H9 (cell line): ENCODE data around the gene MRGPRX2. TPM values are rescaled to one million over a fixed set of nuclear protein-coding genes. Genes with fewer than 3 reads are reported as not detected.

Experiments
- DNase-seq: peaks from one replicate; pipeline ENCODE4 v3.0.0-alpha.2; 2017
- H2AFZ ChIP-seq: one replicate; pipeline ENCODE4 v1.6.1; 2013; ENCODE audit warnings: mild to moderate bottlenecking, low read length, control low read depth, moderate library complexity
- H2AK5ac ChIP-seq: 2 replicates; pipeline ENCODE4 v1.6.1; 2013; ENCODE audit warnings: low read length, control low read depth, mixed read lengths; ENCODE audit not compliant: insufficient read length
- H2BK120ac ChIP-seq: one replicate; pipeline ENCODE4 v1.6.1; 2013; ENCODE audit warnings: low read depth, mild to moderate bottlenecking, low read length, control low read depth, inconsistent platforms; ENCODE audit not compliant: poor library complexity, severe bottlenecking
- H2BK12ac ChIP-seq: 2 replicates; pipeline ENCODE4 v1.6.1; 2013; ENCODE audit warnings: low read length, control low read depth, mixed read lengths, low read depth; ENCODE audit not compliant: insufficient read length
- H2BK15ac ChIP-seq: 2 replicates; pipeline ENCODE4 v1.6.1; 2013; ENCODE audit warnings: low read depth, low read length, control low read depth
- H2BK20ac ChIP-seq: one replicate; pipeline ENCODE4 v1.6.1; 2013; ENCODE audit warnings: low read depth, mild to moderate bottlenecking, low read length, control low read depth, inconsistent platforms; ENCODE audit not compliant: poor library complexity, severe bottlenecking
- H2BK5ac ChIP-seq: 2 replicates; pipeline ENCODE4 v1.6.1; 2013; ENCODE audit warnings: low read length, control low read depth, mixed read lengths; ENCODE audit not compliant: insufficient read length
- H3K14ac ChIP-seq: 2 replicates; pipeline ENCODE4 v1.6.1; 2013; ENCODE audit warnings: low read length, control low read depth; ENCODE audit not compliant: insufficient read depth
- H3K18ac ChIP-seq: 2 replicates; pipeline ENCODE4 v1.6.1; 2013; ENCODE audit warnings: low read depth, mild to moderate bottlenecking, mixed read lengths, low read length, control low read depth; ENCODE audit not compliant: insufficient read length
- H3K23ac ChIP-seq: 2 replicates; pipeline ENCODE4 v1.6.1; 2013; ENCODE audit warnings: low read length, control low read depth, mixed read lengths, low read depth; ENCODE audit not compliant: insufficient read length
- H3K23me2 ChIP-seq: 2 replicates; pipeline ENCODE4 v1.6.1; 2013; ENCODE audit warnings: low read depth, mild to moderate bottlenecking, mixed read lengths, low read length, control low read depth; ENCODE audit not compliant: insufficient read length, poor library complexity, severe bottlenecking
- H3K27ac ChIP-seq: 2 replicates; pipeline ENCODE4 v1.5.1; 2013; ENCODE audit warnings: low read length, control low read depth, mixed read lengths, low read depth; ENCODE audit not compliant: insufficient read length
- H3K27me3 ChIP-seq: 2 replicates; pipeline ENCODE4 v1.6.1; 2013; ENCODE audit warnings: low read length, control low read depth, inconsistent platforms; ENCODE audit not compliant: insufficient read depth
- H3K4ac ChIP-seq: 2 replicates; pipeline ENCODE4 v1.6.1; 2013; ENCODE audit warnings: low read depth, mild to moderate bottlenecking, control low read depth, inconsistent platforms, low read length, moderate library complexity
- H3K4me1 ChIP-seq: 2 replicates; pipeline ENCODE4 v1.6.1; 2013; ENCODE audit warnings: low read length, control low read depth, inconsistent platforms; ENCODE audit not compliant: insufficient read depth
- H3K4me2 ChIP-seq: 2 replicates; pipeline ENCODE4 v1.6.1; 2013; ENCODE audit warnings: low read length, control low read depth, mixed read lengths; ENCODE audit not compliant: insufficient read length, insufficient read depth
- H3K56ac ChIP-seq: 2 replicates; pipeline ENCODE4 v1.6.1; 2013; ENCODE audit warnings: low read depth, mild to moderate bottlenecking, mixed read lengths, low read length, control low read depth; ENCODE audit not compliant: insufficient read length
- H3K79me1 ChIP-seq: 2 replicates; pipeline ENCODE4 v1.6.1; 2013; ENCODE audit warnings: low read depth, mild to moderate bottlenecking, moderate library complexity, low read length, control low read depth, inconsistent platforms; ENCODE audit not compliant: insufficient read depth, poor library complexity, severe bottlenecking
- H3K79me2 ChIP-seq: 2 replicates; pipeline ENCODE4 v1.6.1; 2013; ENCODE audit warnings: low read length, control low read depth, inconsistent platforms; ENCODE audit not compliant: insufficient read depth
- H3K9ac ChIP-seq: 2 replicates; pipeline ENCODE4 v1.6.1; 2013; ENCODE audit warnings: low read length, control low read depth, mixed read lengths; ENCODE audit not compliant: insufficient read length; ENCODE audit errors: extremely low read depth
- H3K9me3 ChIP-seq: one replicate; pipeline ENCODE4 v1.6.1; 2013; ENCODE audit warnings: low read depth, low read length, inconsistent platforms; ENCODE audit not compliant: control insufficient read depth
- H3T11ph ChIP-seq: one replicate; pipeline ENCODE4 v1.6.1; 2013; ENCODE audit warnings: mild to moderate bottlenecking, low read length, control low read depth, inconsistent platforms
- H4K20me1 ChIP-seq: one replicate; pipeline ENCODE4 v1.6.1; 2013; ENCODE audit not compliant: control insufficient read depth, insufficient read length, insufficient read depth
- H4K5ac ChIP-seq: 2 replicates; pipeline ENCODE4 v1.6.1; 2013; ENCODE audit warnings: low read depth, mild to moderate bottlenecking, mixed read lengths, low read length, control low read depth; ENCODE audit not compliant: insufficient read length
- H4K8ac ChIP-seq: replicated peaks from 2 replicates; pipeline ENCODE4 v1.6.1; 2013; ENCODE audit warnings: low read length, control low read depth, mixed read lengths, low read depth; ENCODE audit not compliant: insufficient read length
- H4K91ac ChIP-seq: 2 replicates; pipeline ENCODE4 v1.6.1; 2013; ENCODE audit warnings: low read depth, mild to moderate bottlenecking, moderate library complexity, mixed read lengths, low read length, control low read depth; ENCODE audit not compliant: insufficient read length
- H3K27ac Mint-ChIP-seq, 3 experiments: 2 replicates in 2 of 3; 3 replicates in 1 of 3; pipeline ENCODE4 v1.8.0; 2020 to 2021; ENCODE audit warnings: mixed read lengths in 3 of 3, mild to moderate bottlenecking in 1 of 3, moderate library complexity in 1 of 3
- H3K27me3 Mint-ChIP-seq: 2 replicates; pipeline ENCODE4 v1.8.0; 2021; ENCODE audit warnings: low read depth, mild to moderate bottlenecking, moderate library complexity, mixed read lengths
- H3K36me3 Mint-ChIP-seq, 3 experiments: 2 replicates in 2 of 3; 3 replicates in 1 of 3; pipeline ENCODE4 v1.8.0; 2020 to 2021; ENCODE audit warnings: low read depth in 3 of 3, mixed read lengths in 3 of 3; ENCODE audit not compliant: insufficient read depth in 1 of 3
- H3K4me1 Mint-ChIP-seq, 2 experiments: 2 replicates each; pipeline ENCODE4 v1.8.0; 2020; ENCODE audit warnings: mixed read lengths in 2 of 2
- H3K4me3 Mint-ChIP-seq, 2 experiments: 2 replicates in 1 of 2; 3 replicates in 1 of 2; pipeline ENCODE4 v1.8.0; 2020 to 2021; ENCODE audit warnings: mild to moderate bottlenecking in 2 of 2, mixed read lengths in 2 of 2, moderate library complexity in 1 of 2
- H3K9me3 Mint-ChIP-seq, 2 experiments: 2 replicates in 1 of 2; 3 replicates in 1 of 2; pipeline ENCODE4 v1.8.0; 2020; ENCODE audit warnings: mild to moderate bottlenecking in 2 of 2, mixed read lengths in 2 of 2, moderate library complexity in 1 of 2
- WGBS: extraction: QIAGEN DNeasy Blood & Tissue Kit; methylation state at CpG from one replicate; pipeline ENCODE4 v1.1.7; 2013; ENCODE audit warnings: missing lambda C conversion rate, low lambda C conversion rate, mixed read lengths; ENCODE audit not compliant: insufficient read length; ENCODE audit errors: extremely low coverage; 5-methylcytosine and 5-hydroxymethylcytosine counted together
- total RNA-seq: library from RNA; stranded (reverse); gene quantifications from 2 replicates; pipeline ENCODE4 v1.2.1, GENCODE V29; 2021
- TF ChIP-seq, protein P1 (sequence below): fragments of 200-600 bp; sonication (generic); conservative IDR thresholded peaks from 3 replicates; pipeline ENCODE4 v1.8.0; 2021; ENCODE audit warnings: antibody characterized with exemption, mild to moderate bottlenecking

MRGPRX2 gene
- total RNA-seq, 1 experiment from 2014 or later = not detected

DNA sequence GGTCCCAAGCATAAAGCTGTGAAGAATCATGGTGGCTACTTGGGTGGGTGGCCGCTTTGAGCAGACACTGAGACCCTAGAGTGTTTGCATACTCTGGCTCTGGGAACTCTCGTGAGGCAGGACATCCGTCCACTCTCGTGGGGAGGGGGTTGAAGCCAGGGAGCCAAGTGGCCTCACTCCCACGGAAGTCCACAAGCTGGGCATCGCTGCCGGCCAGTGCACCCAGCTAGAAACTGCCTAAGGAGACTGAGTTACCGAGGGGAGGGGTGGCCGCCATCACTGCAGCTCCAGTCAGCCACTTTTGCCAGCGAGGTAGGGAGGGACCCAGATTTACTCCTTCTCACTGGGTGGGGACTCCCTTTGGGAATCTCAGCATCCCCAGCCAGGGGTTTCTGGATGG is 20.5 kb downstream of the MRGPRX2 start:
- H3K27me3 ChIP-seq = no peaks in the 10 kb centered on the region
- Mint-ChIP-seq H3K4me3 (no peak overlapping the region), H3K9me3 (peaks cover 6 to 8% of the 10 kb centered on the region in 2 experiments), H3K27ac (no peak overlapping the region; a peak in 1 of 7 replicates), H3K36me3 (no peaks in the 10 kb centered on the region; a peak in 1 of 7 replicates), H3K4me1 (no peaks in the 10 kb centered on the region), H3K27me3 (peaks cover 27% of the 10 kb centered on the region)
- no peak overlapping the region for H4K5ac ChIP-seq
- no peak overlapping the region for H3K18ac ChIP-seq
- H4K8ac ChIP-seq = no peak overlapping the region
- H2BK15ac ChIP-seq = no peak overlapping the region
- no peak overlapping the region for H2BK12ac ChIP-seq
- H2BK5ac ChIP-seq = no peak overlapping the region
- no peak overlapping the region for H2AK5ac ChIP-seq
- H3K27ac ChIP-seq = no peak overlapping the region
- H3K23ac ChIP-seq = no peak overlapping the region
- no CpG with 5 or more reads among the region's 10 CpGs for WGBS
- no peak overlapping the region for H3K4ac ChIP-seq
- no peak overlapping the region for H3K14ac ChIP-seq
- H2AFZ ChIP-seq = no peak overlapping the region
- no peak overlapping the region for H2BK20ac ChIP-seq
- H3K4me2 ChIP-seq = no peak overlapping the region
- no peaks in the 10 kb centered on the region for H3K79me1 ChIP-seq
- H4K20me1 ChIP-seq = no peaks in the 10 kb centered on the region
- no peaks in the 10 kb centered on the region for H3K23me2 ChIP-seq
- H4K91ac ChIP-seq = no peak overlapping the region
- TF ChIP-seq, protein P1, sequence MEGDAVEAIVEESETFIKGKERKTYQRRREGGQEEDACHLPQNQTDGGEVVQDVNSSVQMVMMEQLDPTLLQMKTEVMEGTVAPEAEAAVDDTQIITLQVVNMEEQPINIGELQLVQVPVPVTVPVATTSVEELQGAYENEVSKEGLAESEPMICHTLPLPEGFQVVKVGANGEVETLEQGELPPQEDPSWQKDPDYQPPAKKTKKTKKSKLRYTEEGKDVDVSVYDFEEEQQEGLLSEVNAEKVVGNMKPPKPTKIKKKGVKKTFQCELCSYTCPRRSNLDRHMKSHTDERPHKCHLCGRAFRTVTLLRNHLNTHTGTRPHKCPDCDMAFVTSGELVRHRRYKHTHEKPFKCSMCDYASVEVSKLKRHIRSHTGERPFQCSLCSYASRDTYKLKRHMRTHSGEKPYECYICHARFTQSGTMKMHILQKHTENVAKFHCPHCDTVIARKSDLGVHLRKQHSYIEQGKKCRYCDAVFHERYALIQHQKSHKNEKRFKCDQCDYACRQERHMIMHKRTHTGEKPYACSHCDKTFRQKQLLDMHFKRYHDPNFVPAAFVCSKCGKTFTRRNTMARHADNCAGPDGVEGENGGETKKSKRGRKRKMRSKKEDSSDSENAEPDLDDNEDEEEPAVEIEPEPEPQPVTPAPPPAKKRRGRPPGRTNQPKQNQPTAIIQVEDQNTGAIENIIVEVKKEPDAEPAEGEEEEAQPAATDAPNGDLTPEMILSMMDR = no peak
- no peak overlapping the region for H3K9ac ChIP-seq
- no peaks in the 10 kb centered on the region for H3K4me1 ChIP-seq
- H3T11ph ChIP-seq = no peak overlapping the region
- H2BK120ac ChIP-seq = no peak overlapping the region
- H3K9me3 ChIP-seq = no peaks in the 10 kb centered on the region
- H3K56ac ChIP-seq = no peak overlapping the region
- no peak for DNase-seq
- no peaks in the 10 kb centered on the region for H3K79me2 ChIP-seq
